ENCODE data around the gene PGM1. TPM values are rescaled to one million over a fixed set of nuclear protein-coding genes. Genes with fewer than 3 reads are reported as not detected.

PGM1 gene
- total and polyA plus RNA-seq, 9 donors, result 33.5 to 105 (median 50.4) TPM

DNA sequence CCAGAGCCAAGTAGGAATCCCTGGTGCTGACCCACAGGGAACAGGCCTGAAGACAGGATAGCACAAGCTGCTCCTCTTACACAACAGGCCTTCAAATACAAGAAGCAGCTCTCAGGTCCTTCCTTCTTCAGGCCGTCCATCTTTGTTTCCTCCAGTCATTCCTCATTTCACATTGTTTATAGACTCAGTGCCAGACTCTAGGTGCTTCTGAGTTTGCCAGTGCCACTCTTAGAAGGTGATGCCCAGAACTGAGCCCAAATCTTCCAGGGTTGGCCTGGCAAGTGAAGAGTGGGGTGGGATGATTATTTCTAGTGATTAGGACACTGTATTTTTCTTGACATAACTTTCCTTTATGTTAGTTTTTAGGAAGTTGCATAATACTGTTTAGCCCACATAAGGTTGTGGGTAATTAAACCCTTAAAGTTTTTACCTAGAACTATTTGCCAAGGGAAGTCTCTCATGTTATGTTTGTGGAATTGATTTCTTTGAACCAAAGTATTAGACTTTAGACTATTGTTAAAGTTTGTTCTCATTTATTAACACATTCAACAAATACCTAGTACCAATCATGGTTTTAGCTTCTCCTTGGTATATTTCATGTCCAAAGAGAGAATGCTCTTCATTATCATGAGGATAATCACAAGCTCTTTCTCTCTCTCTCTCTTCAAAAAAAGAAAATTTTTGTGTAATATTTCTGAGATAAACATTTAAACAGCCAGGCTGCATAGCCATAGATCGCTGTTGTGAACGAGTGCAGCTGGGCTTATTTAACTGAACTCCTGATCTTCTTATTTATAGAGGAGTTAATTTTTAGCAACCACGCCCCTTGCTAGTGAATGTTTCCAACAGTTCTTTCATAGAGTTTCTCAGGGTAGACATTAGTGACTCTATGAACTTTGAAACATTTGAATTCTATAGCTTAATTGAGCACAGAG is 47.7 kb downstream of the PGM1 start:
- TF ChIP-seq, protein P1, sequence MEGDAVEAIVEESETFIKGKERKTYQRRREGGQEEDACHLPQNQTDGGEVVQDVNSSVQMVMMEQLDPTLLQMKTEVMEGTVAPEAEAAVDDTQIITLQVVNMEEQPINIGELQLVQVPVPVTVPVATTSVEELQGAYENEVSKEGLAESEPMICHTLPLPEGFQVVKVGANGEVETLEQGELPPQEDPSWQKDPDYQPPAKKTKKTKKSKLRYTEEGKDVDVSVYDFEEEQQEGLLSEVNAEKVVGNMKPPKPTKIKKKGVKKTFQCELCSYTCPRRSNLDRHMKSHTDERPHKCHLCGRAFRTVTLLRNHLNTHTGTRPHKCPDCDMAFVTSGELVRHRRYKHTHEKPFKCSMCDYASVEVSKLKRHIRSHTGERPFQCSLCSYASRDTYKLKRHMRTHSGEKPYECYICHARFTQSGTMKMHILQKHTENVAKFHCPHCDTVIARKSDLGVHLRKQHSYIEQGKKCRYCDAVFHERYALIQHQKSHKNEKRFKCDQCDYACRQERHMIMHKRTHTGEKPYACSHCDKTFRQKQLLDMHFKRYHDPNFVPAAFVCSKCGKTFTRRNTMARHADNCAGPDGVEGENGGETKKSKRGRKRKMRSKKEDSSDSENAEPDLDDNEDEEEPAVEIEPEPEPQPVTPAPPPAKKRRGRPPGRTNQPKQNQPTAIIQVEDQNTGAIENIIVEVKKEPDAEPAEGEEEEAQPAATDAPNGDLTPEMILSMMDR (IDR thresholded peaks at IDR 0.05), result no peak
- TF ChIP-seq POLR2A (IDR thresholded peaks at IDR 0.05) (no peak), EP300 (IDR thresholded peaks at IDR 0.05) (no peak)
- DNase-seq, result no peak
- whole genome bisulfite sequencing, 3 donors, result 72 to 80% (median 77%) methylated on average over 4 of the region's 4 CpGs
- intact Hi-C loops (cut with DNase I), result no loop called here
- H3K4me3 ChIP-seq, result no peak overlapping the region
- H3K4me1 ChIP-seq (ENCODE audit: insufficient read depth), result peaks cover 7% of the 10 kb centered on the region
- H3K9me3 ChIP-seq, result no peaks in the 10 kb centered on the region
- no peaks in the 10 kb centered on the region for H3K36me3 ChIP-seq
- no peaks in the 10 kb centered on the region for H3K27me3 ChIP-seq
- H3K27ac ChIP-seq, result no peak overlapping the region

- intact Hi-C loops (cut with DNase I), result no loop called here
- WGBS, 3 donors, result 84 to 87% (median 86%) methylated on average over 4 of the region's 4 CpGs
- Histone ChIP-seq H3K36me3 (no peaks in the 10 kb centered on the region), H3K9me3 (no peaks in the 10 kb centered on the region), H3K27me3 (no peaks in the 10 kb centered on the region), H3K27ac (no peak overlapping the region), H3K4me1 (ENCODE audit: insufficient read depth) (peaks cover 3% of the 10 kb centered on the region), H3K4me3 (no peak overlapping the region)
- no peak for TF ChIP-seq POLR2A (IDR thresholded peaks at IDR 0.05)
- no peak for DNase-seq
Observed at GRCh38 chr1:63641615-63642014, 48.4 kb downstream of the PGM1 start.

DNA sequence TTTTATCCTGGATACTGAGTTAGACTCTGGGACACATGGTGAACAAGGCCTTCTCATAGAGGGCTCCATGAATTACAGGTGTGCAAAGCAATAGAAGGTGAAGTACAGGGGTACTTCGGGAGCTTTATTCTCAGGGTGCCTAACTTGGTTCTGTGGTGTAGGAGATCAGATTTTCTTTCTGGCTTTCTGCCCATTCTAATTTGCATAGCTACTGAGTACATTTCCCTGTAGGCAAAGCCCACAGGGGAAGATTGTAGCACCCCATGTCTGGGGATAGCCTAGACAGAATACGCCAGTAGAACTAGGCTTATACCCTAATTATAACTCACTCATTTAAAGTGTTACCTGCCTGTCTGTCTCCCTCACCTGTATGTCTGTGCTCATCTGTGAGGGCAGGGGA is 49.7 kb downstream of the PGM1 start:
- Histone ChIP-seq H3K36me3 (no peaks in the 10 kb centered on the region), H3K9me3 (no peaks in the 10 kb centered on the region), H3K27me3 (no peaks in the 10 kb centered on the region), H3K4me3 (no peak overlapping the region), H3K27ac (no peak overlapping the region), H3K4me1 (ENCODE audit: insufficient read depth) (peaks cover 2% of the 10 kb centered on the region)
- TF ChIP-seq, protein P1 (IDR thresholded peaks at IDR 0.05), result no peak
- DNase-seq, result no peak
- intact Hi-C loops (cut with DNase I), result no loop called here
- WGBS, 3 donors, result 98 to 100% (median 98%) methylated on average over 2 of the region's 2 CpGs

- intact Hi-C loops (cut with DNase I), result no loop called here
- no peak for DNase-seq
- Histone ChIP-seq H3K36me3 (no peaks in the 10 kb centered on the region), H3K27me3 (no peaks in the 10 kb centered on the region), H3K4me3 (no peak overlapping the region), H3K9me3 (no peaks in the 10 kb centered on the region), H3K27ac (no peak overlapping the region), H3K4me1 (ENCODE audit: insufficient read depth) (peaks cover 2% of the 10 kb centered on the region)
- TF ChIP-seq EP300 (IDR thresholded peaks at IDR 0.05) (no peak), POLR2A (IDR thresholded peaks at IDR 0.05) (no peak)
- TF ChIP-seq, protein P1 (IDR thresholded peaks at IDR 0.05), result no peak
- WGBS, 3 donors, result 90 to 93% (median 91%) methylated on average over 3 of the region's 3 CpGs
Observed at GRCh38 chr1:63643517-63643916, 50.3 kb downstream of the PGM1 start.

- Histone ChIP-seq H3K4me3 (no peak overlapping the region), H3K9me3 (no peaks in the 10 kb centered on the region), H3K27me3 (no peaks in the 10 kb centered on the region), H3K36me3 (no peaks in the 10 kb centered on the region), H3K27ac (no peak overlapping the region), H3K4me1 (ENCODE audit: insufficient read depth) (peaks cover 2% of the 10 kb centered on the region)
- TF ChIP-seq, protein P1 (IDR thresholded peaks at IDR 0.05), result no peak
- no peak for TF ChIP-seq POLR2A (IDR thresholded peaks at IDR 0.05)
- no peak for TF ChIP-seq EP300 (IDR thresholded peaks at IDR 0.05)
- DNase-seq, result no peak
- intact Hi-C loops (cut with DNase I), result no loop called here
- 41 to 54% (median 42%) methylated on average over 3 of the region's 3 CpGs for WGBS, 3 donors
Observed at GRCh38 chr1:63643926-63644325, 50.7 kb downstream of the PGM1 start.
